B cell (primary cell): Measurements from ENCODE around the gene FHIT.

Experiments
- EZH2 ChIP-seq: IDR thresholded peaks from 2 replicates; pipeline ENCODE4 v1.6.1; 2012; ENCODE audit warnings: borderline replicate concordance, low read depth, mild to moderate bottlenecking, moderate library complexity, low read length; ENCODE audit not compliant: insufficient read depth, poor library complexity, severe bottlenecking
- TF ChIP-seq, protein P1 (sequence below): fragments of 200-600 bp; IDR thresholded peaks from one replicate; pipeline ENCODE4 v1.8.0; 2022; ENCODE audit warnings: antibody characterized with exemption, mild to moderate bottlenecking

DNA sequence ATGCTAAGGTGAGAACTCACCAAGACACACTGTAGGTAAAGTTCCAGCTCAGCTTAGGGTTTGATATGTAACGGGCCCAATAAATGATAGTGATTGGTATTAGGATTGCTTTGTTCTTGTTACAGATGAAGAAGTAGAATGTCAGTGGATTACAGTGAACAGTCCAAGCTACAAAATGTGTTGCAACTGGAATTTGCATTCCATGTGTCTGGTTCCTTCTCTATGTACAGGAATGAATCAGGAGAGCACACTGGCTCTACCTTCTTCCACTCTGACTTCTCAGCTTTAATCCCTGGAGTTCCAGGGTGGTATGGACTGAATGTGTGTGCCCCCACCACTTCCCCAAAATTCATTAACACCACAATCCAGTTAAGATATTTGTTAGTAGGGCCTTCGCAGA lies 1471.0 kb downstream of the FHIT start:
- TF ChIP-seq, protein P1, sequence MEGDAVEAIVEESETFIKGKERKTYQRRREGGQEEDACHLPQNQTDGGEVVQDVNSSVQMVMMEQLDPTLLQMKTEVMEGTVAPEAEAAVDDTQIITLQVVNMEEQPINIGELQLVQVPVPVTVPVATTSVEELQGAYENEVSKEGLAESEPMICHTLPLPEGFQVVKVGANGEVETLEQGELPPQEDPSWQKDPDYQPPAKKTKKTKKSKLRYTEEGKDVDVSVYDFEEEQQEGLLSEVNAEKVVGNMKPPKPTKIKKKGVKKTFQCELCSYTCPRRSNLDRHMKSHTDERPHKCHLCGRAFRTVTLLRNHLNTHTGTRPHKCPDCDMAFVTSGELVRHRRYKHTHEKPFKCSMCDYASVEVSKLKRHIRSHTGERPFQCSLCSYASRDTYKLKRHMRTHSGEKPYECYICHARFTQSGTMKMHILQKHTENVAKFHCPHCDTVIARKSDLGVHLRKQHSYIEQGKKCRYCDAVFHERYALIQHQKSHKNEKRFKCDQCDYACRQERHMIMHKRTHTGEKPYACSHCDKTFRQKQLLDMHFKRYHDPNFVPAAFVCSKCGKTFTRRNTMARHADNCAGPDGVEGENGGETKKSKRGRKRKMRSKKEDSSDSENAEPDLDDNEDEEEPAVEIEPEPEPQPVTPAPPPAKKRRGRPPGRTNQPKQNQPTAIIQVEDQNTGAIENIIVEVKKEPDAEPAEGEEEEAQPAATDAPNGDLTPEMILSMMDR = no peak
- no peak for TF ChIP-seq EZH2
